MCF 10A (cell line): ENCODE results near the gene MEGF9. TPM values are rescaled to one million over a fixed set of nuclear protein-coding genes. Genes with fewer than 3 reads are reported as not detected.
"Not testable (repeated sequence)": the region's sequence is repeated elsewhere in the genome, so short reads cannot be mapped to it uniquely, and the experiment has no call there.

Source experiments
- BruUV-seq: library from RNA; stranded (reverse); fragments of 400-500 nt; replicated peaks from 2 replicates; lab custom pipeline; 2021; lab: Mats Ljungman, UMichigan
- CTCF ChIA-PET: fragments of 300-600 bp; sonication (Branson Sonifier 250); formaldehyde crosslinking; extraction: SDS; loops from one replicate; lab custom pipeline; 2021; ENCODE audit warnings: antibody characterized with exemption, inconsistent platforms; lab: Yijun Ruan, JAX
- POLR2A ChIA-PET: fragments of 300-600, 350-650 bp; sonication (Branson Sonifier 250); formaldehyde crosslinking; extraction: SDS; loops from one replicate; lab custom pipeline; 2020; ENCODE audit warnings: antibody characterized with exemption, inconsistent platforms; lab: Yijun Ruan, JAX
- DNase-seq: peaks from one replicate; pipeline ENCODE4 v3.0.0-alpha.2; 2018; ENCODE audit not compliant: unreplicated experiment
- H3K27ac Mint-ChIP-seq: one replicate; pipeline ENCODE4 v1.8.0; 2022; ENCODE audit warnings: mild to moderate bottlenecking, low read depth, mixed read lengths; ENCODE audit not compliant: unreplicated experiment
- H3K27me3 Mint-ChIP-seq: one replicate; pipeline ENCODE4 v1.8.0; 2022; ENCODE audit warnings: mixed read lengths; ENCODE audit not compliant: insufficient read depth, unreplicated experiment
- H3K36me3 Mint-ChIP-seq: one replicate; pipeline ENCODE4 v1.8.0; 2022; ENCODE audit warnings: mild to moderate bottlenecking, moderate library complexity, mixed read lengths; ENCODE audit not compliant: insufficient read depth, unreplicated experiment
- H3K4me1 Mint-ChIP-seq: one replicate; pipeline ENCODE4 v1.8.0; 2022; ENCODE audit warnings: mixed read lengths; ENCODE audit not compliant: insufficient read depth, unreplicated experiment
- H3K4me3 Mint-ChIP-seq: one replicate; pipeline ENCODE4 v1.8.0; 2022; ENCODE audit warnings: mild to moderate bottlenecking, moderate library complexity, mixed read lengths; ENCODE audit not compliant: unreplicated experiment
- H3K9me3 Mint-ChIP-seq: one replicate; pipeline ENCODE4 v1.8.0; 2022; ENCODE audit warnings: mixed read lengths; ENCODE audit not compliant: unreplicated experiment
- CTCF ChIP-seq: fragments of 200-600 bp; IDR thresholded peaks from one replicate; pipeline ENCODE4 v1.8.0; 2022; ENCODE audit warnings: antibody characterized with exemption, mild to moderate bottlenecking; ENCODE audit not compliant: unreplicated experiment
- intact Hi-C: fragments of 100-400 bp; cut with micrococcal nuclease; formaldehyde crosslinking; loops from 2 replicates; pipeline ENCODE4 v1.14.1; 2022
- total RNA-seq: library from RNA; stranded (reverse); gene quantifications from 2 replicates; pipeline ENCODE4 v1.2.3, GENCODE V29; 2022

The MEGF9 gene
- total RNA-seq, 1 experiment from 2014 or later = 5.7 TPM

- no peak for TF ChIP-seq CTCF
- DNase-seq = no peak
- POLR2A ChIA-PET = interaction anchor here (0.6 to 0.7 kb wide), 2 partner anchors 67 to 70 kb away, joined by 3 read pairs; no protein-coding TSS in a partner anchor
- Mint-ChIP-seq H3K27ac (no peak overlapping the region), H3K27me3 (no peaks in the 10 kb centered on the region), H3K4me1 (peaks cover 24% of the 10 kb centered on the region), H3K9me3 (no peaks in the 10 kb centered on the region), H3K4me3 (no peak overlapping the region), H3K36me3 (no peaks in the 10 kb centered on the region)
- CTCF ChIA-PET = interaction anchor here (1.0 to 1.1 kb wide), 2 partner anchors 14 to 110 kb away, joined by 3 to 4 read pairs; no protein-coding TSS in a partner anchor
- no TSS peak for BruUV-seq
- intact Hi-C loops = no loop called here
Observed at GRCh38 chr9:120645760-120646159, 68.5 kb downstream of the MEGF9 start.

GRCh38 chr9:120643061-120643460 is 71.2 kb downstream of the MEGF9 start:
- ChIA-PET POLR2A (interaction anchor here (0.6 kb wide), 2 partner anchors 359 to 478 kb away, joined by 3 read pairs; no protein-coding TSS in a partner anchor), CTCF (no interaction called here)
- no peaks in the 10 kb centered on the region for H3K36me3 Mint-ChIP-seq
- peaks cover 8% of the 10 kb centered on the region for H3K4me1 Mint-ChIP-seq
- no peaks in the 10 kb centered on the region for H3K9me3 Mint-ChIP-seq
- no peak for TF ChIP-seq CTCF
- no peak overlapping the region for H3K4me3 Mint-ChIP-seq
- intact Hi-C loops = no loop called here
- no TSS peak for BruUV-seq
- no peaks in the 10 kb centered on the region for H3K27me3 Mint-ChIP-seq
- no peak overlapping the region for H3K27ac Mint-ChIP-seq
- no peak for DNase-seq

- no peak for TF ChIP-seq CTCF
- Mint-ChIP-seq H3K9me3 (no peaks in the 10 kb centered on the region), H3K36me3 (no peaks in the 10 kb centered on the region), H3K27ac (no peak overlapping the region), H3K27me3 (no peaks in the 10 kb centered on the region), H3K4me3 (no peak overlapping the region), H3K4me1 (peaks cover 4% of the 10 kb centered on the region)
- intact Hi-C loops = no loop called here
- DNase-seq = no peak
- ChIA-PET POLR2A (interaction anchor here (1.4 kb wide), 1 partner anchor 71 kb away, joined by 4 read pairs; no protein-coding TSS in a partner anchor), CTCF (interaction anchor here (0.8 kb wide), 1 partner anchor 22 kb away, joined by 3 read pairs; no protein-coding TSS in a partner anchor)
- no TSS peak for BruUV-seq
Observed at GRCh38 chr9:120642129-120642770, 72.0 kb downstream of the MEGF9 start.

DNA sequence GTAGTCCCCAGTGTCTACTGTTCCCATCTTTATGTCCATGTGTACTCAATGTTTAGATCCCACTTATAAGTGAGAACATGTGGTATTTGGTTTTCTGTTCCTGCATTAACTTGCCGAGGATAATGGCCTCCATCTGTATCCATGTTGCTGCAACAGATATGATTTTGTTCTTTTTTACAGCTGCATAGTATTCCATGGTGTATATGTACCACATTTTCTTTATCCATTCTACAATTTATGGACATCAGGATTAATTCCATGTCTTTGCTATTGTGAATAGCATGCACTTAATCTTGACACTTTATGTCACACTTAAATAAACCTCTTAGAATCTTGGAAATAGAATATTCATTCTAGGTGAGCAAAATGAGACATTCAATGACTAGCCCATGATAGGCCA is 73.4 kb downstream of the MEGF9 start:
- H3K9me3 Mint-ChIP-seq, H3K36me3 Mint-ChIP-seq, H3K27me3 Mint-ChIP-seq, H3K4me1 Mint-ChIP-seq, BruUV-seq, H3K4me3 Mint-ChIP-seq, DNase-seq, H3K27ac Mint-ChIP-seq, intact Hi-C loops: not testable (repeated sequence)
- CTCF ChIA-PET = interaction anchor here (0.6 kb wide), 1 partner anchor 295 kb away, joined by 3 read pairs; no protein-coding TSS in a partner anchor
- POLR2A ChIA-PET = interaction anchor here (1.4 kb wide), 1 partner anchor 72 kb away, joined by 4 read pairs; no protein-coding TSS in a partner anchor
